Measurements from ENCODE around the gene PDE7B. TPM values are rescaled to one million over a fixed set of nuclear protein-coding genes. Genes with fewer than 3 reads are reported as not detected.
"Not testable (repeated sequence)": the region's sequence is repeated elsewhere in the genome, so short reads cannot be mapped to it uniquely, and the experiment has no call there.

The PDE7B gene
- total RNA-seq, 1 donor from 2014 or later: 4.4 TPM

DNA sequence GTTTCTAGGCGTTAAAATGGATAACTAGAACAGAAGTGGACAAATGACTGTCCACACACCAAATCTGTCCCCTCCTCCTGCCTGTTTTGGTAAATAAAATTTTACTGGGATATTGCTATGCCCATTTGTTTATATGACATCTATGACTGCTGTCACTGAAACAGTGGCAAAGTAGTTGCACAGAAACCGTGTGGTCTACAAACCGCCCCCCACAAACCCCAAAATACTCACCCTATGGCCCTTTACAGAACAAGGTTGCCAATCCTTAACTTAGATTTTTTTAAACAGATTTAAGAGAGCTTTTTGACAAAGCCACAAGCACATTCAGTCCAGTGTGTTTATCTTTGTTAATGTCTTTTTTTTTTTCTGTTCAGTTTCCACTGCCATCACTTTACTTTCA, 260.8 kb downstream of the PDE7B start:
- DNase-seq (ENCODE audit: low spot score): no peak
- intact Hi-C loops (cut with DNase I): no loop called here

DNA sequence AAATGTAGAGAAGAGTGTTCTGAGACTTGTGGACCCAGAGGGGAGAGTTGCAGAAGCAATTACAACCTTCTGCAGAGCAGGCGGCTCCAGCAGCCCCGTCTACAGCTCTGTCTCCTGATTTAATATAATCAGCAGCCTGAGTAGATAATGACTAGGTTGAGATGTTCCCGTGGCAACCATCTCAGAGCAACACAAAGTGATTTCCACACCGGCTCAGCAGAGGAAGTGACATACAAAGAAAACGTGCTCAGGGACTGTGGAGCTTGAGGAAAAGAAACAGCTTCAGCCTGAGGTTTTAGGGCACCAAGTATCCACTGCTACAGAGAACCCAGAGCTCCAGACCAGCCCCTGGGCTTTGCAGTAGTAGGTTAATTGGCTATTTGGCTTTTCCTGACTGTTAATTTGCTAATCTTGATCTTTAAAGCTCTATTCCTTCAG, 262.3 kb downstream of the PDE7B start:
- intact Hi-C loops (cut with DNase I): no loop called here
- DNase-seq (ENCODE audit: low spot score): no peak

DNA sequence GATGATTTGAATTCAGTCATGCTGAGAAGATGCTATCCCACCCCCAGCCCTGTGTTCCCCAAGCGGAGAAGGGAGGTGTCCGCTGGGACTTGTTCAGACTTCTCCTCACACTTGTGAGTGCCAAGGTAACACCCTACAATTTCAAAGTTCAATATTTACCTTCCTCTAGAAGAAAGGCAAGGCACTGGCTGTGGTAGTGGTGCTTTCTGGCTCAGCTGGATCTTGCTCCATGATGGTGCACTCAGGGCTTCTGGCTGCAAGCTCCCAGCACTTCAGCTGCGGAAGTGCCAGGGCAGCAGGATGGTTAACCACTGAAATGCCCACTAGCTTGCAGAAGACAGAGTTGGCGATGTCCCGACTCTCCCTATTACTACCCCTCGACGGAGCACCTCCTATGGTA, 263.2 kb downstream of the PDE7B start:
- intact Hi-C loops (cut with DNase I): no loop called here
- no peak for DNase-seq (ENCODE audit: low spot score)

DNA sequence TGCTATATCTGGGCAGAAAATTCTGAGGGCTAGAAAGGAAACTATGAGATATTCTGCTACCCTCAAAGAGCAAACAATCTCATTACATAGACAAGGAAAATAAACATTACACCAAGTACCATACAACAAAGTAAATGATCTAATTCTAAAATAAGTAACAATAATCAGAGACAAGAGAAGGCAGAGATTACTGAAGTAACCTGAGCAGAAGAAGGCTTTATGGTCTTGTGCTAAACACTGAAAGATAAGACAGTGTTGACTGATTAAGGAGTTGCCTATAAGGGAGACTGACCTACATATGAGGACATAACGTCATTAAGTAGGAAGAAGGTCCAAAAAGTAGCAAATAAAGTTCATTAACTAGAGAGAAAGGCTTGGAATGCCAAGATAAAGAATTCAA, 264.4 kb downstream of the PDE7B start:
- intact Hi-C loops (cut with DNase I): no loop called here

DNA sequence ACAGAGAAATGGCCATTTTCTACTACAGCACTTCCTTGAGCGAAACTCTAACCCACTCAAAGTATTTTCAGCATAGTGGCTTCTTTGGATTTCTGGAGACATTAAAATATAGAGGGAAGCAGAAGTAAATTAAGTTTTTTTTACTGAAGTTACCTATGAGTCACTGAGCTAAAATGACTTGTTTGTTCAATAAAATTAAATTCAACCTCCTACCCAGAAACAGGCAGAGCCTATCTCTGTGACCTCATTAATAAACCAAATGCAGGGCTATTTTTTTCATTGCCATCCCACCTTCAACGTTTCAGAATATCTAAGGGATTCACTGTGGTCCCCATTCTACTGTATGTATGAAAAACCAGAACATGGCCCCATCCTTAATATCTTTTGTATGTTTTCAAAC, 265.6 kb downstream of the PDE7B start:
- intact Hi-C loops (cut with DNase I): no loop called here
- DNase-seq (ENCODE audit: low spot score): no peak

More for the DNA sequence above, 264.4 kb downstream of the PDE7B start:
- no peak for DNase-seq (ENCODE audit: low spot score)

DNA sequence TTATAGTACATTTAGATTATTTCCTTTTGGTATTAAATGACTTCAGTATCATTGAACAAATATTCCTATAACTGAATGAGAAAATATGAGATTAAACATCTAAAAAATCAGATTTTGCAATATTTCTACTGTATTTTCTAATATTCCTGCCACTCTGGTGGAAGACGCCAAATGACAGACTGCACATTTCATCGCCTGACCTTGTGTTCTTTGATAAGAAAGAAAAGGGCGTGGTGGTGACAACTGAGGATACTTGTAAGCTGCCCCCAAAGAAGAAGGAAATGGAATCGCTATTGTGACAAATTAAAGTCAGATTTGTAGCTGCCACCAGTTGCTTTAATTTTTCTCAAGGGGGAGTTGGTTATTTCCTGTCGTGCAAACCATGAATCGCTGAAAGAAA, 267.3 kb downstream of the PDE7B start:
- no peak for DNase-seq (ENCODE audit: low spot score)
- intact Hi-C loops (cut with DNase I): no loop called here

DNA sequence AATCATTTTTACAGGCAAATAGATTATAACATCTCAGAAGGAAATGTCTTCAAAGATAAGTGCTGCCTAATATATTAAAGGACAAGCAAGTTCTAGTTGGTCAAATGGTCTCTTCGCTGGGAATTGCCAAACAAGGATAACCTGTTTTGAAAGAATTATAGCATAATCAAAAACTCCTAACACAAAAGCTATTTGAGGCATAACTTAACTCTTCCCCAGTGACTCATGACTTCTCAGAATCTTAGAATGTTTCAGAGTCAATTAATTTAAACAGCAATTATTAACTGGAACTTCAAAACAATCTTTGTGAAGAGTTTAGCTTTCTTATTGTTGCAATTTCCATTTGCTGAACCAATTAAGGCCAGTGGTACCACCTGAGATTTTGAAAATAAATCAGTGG, 272.0 kb downstream of the PDE7B start:
- intact Hi-C loops (cut with DNase I): loop anchor here (10.0 kb wide), 1 partner anchor 101 kb away; no protein-coding TSS in a partner anchor
- no peak for DNase-seq (ENCODE audit: low spot score)

DNA sequence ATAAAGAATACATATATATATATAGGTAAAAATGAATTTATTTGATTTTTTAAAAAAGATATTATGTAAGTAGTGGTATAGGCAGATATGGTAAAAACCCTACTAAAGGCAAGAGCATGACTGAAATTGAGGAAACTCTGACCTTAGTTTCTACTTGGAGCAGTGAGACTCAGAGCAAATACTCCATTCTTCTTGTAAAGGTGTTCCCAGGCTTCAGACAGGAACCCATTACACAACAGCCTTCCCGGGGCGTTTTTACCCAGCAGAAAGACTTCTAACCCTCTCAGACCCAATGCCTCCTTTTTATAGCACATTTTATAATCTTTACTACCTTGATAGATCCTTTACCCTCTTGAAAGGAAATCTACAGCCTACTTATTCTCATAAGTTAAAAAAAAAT, 274.1 kb downstream of the PDE7B start:
- intact Hi-C loops (cut with DNase I): loop anchor here (10.0 kb wide), 1 partner anchor 99 kb away; no protein-coding TSS in a partner anchor
- no peak for DNase-seq (ENCODE audit: low spot score)

DNA sequence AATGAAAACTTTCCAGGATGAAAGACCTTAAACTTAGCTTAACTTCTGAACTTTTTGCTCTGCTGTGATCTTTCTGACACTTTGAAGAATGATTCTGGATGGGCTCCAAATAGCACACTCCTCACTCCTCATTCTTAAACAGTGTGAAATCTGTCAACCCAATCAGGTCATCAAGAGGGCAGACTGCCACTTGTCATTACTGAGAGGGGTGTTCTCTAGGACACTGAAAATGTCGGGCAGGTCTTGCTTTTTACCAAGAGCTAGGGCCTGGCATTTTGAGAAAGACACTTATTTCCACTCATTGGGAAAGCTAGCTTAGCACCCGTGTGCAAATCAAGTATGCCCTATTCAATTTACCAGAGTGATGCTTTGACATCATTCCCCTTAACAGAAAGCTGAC, 276.4 kb downstream of the PDE7B start:
- DNase-seq (ENCODE audit: low spot score): no peak
- intact Hi-C loops (cut with DNase I): loop anchor here (10.0 kb wide), 1 partner anchor 97 kb away; no protein-coding TSS in a partner anchor

DNA sequence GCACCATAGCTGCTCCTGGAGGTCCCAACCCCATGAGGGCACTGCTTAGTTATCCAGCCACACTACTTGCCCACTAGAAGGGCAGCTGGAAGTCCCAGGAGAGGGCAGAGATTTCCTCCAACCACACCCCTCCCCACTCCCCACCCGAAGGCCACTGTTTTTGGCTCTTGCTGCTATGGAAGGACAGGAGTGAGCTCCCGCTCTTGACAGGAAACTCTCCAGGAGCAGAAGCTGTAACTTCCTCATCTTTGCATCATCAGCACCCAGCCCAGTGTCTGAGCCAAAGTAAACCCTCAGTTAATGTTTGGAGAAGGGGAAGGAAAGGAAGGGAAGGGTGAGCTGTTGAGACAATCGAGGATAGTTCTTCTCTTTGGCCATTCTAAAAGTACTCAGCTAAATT, 277.9 kb downstream of the PDE7B start:
- no peak for DNase-seq (ENCODE audit: low spot score)

DNA sequence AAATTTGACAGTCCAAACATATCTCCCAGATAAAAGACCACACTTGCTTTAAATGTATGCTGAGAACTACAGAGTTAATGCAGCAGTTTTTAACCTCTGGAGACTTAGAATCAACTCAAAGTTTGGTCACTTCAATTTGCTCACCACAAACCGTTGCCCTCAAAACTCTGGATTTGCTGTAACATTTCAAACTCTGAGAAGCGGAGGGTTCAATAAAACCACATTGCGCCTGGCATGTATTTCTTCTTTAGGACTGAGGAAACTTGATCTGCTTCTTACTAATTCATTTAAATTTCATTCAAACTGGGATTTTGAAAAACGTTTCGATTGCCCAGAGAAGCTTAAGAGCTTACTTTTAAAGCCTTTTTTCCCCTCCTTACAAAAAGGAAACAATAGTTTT, 282.8 kb downstream of the PDE7B start:
- intact Hi-C loops (cut with DNase I): no loop called here
- no peak for DNase-seq (ENCODE audit: low spot score)

More for the DNA sequence above, 277.9 kb downstream of the PDE7B start:
- intact Hi-C loops (cut with DNase I): loop anchor here (10.0 kb wide), 1 partner anchor 95 kb away; no protein-coding TSS in a partner anchor

DNA sequence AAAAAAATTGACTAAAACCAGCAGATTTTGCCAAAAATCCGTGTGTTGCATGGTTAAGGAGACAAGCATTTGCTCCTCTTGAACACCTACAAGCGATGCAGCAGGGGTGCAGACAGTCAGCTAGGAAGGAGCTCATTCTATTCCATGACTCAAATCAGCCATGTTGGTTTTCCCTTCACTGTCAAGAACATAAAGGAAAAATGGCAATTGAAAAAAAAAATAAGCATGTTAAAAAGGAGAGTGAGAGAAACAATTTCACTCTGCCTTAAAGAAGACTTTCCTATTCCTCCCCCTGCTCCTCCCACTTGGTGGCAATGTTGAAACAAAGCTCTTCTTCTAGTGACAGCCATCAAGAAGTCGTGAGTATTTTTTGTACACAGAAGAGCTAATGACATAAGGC, 283.2 kb downstream of the PDE7B start:
- DNase-seq (ENCODE audit: low spot score): no peak
- intact Hi-C loops (cut with DNase I): no loop called here

DNA sequence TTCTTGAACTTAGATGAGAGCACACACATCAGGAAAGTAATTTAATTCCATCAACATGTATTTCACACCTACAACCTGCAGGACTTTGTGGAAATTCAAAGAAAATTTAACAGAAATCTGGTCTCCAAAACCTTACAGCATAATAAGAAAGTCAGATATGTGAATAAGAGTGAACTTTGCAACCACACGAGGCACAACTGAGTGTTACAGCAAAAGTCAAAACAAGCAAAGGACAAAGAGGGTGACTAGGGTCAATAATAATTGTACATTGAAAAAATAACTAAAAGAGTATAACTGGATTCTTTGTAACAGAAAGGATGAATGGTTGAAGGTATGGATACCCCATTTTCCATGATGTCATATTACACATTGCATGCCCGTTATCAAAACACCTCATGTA, 284.8 kb downstream of the PDE7B start:
- no peak for DNase-seq (ENCODE audit: low spot score)
- intact Hi-C loops (cut with DNase I): no loop called here

DNA sequence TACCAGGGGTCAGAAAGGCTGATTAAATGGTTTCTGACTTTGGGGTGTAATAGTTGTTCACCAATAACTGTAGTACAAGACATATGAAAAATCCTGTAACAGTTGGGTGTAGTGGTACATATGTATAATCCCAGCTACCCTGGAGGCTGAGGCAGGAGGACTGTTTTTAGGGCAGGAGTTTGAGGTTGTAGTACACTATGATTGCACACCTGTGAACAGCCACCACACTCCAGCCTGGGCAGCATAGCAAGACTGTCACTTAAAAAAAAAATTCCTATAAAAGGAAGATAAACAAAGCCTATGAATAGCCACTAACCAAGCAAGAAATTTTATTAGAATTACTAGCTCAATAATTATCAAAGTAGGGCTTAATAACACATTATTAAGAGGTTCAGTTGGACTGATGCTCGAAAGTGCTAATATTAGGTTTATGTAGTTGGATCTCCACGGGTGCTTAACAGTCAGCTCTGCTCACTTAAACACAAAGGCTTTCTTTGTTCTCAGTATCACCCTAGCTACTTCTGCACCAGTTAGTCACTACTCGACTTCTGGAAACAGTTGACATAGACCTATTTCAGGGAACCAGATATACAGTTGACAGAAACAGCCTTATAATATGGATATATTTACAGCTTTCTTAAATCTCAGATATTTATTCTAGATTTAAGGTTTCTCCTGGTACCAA, 285.6 kb downstream of the PDE7B start:
- no peak for DNase-seq (ENCODE audit: low spot score)
- intact Hi-C loops (cut with DNase I): no loop called here

DNA sequence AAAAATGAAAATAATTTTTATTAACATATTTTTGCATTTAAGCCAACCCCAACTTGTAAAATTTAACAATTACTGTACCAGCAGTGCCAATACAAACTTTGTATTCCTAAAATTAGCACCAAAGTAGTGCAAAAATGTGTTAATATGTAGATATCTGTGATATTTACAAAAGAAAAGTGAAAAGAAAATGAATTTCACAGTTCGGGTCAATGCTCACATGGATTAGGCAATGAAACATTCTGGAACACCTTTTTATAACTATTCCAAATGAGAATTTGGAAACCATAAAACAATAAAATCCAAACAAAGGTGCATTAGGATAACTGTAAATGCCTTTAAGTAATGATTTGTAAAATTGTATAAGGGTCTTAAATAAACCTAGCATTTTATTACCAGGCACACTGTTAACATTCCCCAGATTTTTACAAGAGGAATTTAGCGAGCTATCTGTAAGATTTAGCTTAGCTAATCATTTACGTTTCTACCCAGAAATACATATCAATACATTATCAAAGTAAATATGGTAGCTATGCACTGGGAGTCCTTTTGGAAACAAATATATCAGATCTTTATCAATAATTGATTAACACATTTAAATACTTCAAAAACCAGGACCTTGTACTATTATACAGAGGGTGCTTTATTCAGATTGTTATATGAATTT, 286.4 kb downstream of the PDE7B start:
- no peak for DNase-seq (ENCODE audit: low spot score)
- intact Hi-C loops (cut with DNase I): no loop called here

DNA sequence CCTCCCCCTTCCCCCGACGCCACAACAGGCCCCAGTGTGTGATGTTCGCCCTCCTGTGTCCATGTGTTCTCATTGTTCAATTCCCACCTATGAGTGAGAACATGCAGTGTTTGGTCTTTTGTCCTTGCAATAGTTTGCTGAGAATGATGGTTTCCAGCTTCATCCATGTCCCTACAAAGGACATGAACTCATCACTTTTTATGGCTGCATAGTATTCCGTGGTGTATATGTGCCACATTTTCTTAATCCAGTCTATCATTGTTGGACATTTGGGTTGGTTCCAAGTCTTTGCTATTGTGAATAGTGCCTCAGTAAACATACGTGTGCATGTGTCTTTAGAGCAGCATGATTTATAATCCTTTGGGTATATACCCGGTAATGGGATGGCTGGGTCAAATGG, 287.6 kb downstream of the PDE7B start:
- intact Hi-C loops (cut with DNase I); DNase-seq (ENCODE audit: low spot score): not testable (repeated sequence)

DNA sequence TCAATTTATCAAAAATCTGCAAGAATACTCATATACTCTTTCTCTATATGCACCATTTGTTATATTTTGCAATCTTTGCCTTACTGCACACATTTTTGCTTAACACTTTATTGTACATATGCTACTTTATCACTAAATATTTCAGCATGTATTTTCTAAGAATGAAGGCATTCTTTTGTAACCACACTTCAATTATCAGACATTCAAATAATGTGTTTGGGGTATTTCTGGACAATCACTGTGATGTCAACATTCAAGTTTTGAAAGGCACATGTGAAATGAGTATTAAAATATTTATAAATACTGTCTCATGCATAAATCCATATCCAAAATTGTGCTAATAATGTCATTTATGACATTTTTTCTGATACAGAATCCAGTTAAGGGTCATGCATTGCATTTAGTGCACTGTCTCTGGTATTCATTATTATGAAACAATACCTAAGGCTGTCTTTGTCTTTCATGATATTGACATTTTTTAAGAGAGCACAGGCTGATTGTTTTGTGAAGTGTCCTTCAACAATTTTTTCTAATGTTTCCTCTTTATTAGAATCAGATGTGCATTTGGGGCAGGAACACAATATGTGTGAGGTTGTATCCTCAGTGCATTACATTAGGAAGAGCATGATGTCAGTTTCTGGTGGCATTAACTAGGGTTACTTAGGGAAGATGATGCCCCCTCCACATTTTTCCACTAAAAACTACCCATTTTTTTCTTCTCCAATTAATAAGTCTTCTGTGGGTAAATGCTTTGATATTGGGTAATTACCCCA, 292.9 kb downstream of the PDE7B start:
- intact Hi-C loops (cut with DNase I): loop anchor here (5.0 kb wide), 1 partner anchor 42 kb away; no protein-coding TSS in a partner anchor
- no peak for DNase-seq (ENCODE audit: low spot score)

DNA sequence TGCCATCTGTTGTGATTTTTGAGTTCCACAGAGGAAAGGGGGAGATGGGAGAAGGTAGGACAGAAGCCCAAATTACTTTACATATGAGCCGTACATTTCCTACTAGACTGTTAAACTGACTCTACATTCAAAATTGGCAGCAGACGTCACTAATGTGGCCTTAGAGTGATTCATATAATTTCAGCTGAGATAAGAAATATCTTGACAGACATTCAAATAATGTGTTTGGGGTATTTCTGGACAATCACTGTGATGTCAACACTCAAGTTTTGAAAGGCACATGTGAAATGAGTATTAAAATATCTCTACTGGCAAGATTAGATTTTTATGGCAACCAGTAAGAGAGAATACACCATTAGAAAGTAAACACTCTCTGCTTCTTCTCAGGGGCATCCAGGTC, 294.6 kb downstream of the PDE7B start:
- intact Hi-C loops (cut with DNase I): loop anchor here (5.0 kb wide), 1 partner anchor 44 kb away; no protein-coding TSS in a partner anchor
- DNase-seq (ENCODE audit: low spot score): no peak

DNA sequence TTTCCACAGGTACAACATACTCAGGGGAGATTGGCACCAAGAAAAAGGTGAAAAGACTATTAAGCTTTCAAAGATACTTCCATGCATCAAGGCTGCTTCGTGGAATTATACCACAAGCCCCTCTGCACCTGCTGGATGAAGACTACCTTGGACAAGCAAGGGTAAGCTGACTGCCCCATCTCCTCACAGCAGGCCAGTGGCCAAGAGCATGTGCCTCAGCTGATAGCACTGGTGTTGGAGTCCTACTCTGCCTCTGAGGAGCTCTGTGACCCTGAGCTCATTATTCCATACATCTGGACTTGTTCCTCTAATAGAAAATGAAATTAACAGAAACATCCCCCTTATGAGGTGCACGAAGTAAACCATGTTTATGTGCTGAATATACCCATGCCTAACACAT, 295.8 kb downstream of the PDE7B start:
- no peak for DNase-seq (ENCODE audit: low spot score)
- intact Hi-C loops (cut with DNase I): loop anchor here (5.0 kb wide), 1 partner anchor 45 kb away; no protein-coding TSS in a partner anchor

DNA sequence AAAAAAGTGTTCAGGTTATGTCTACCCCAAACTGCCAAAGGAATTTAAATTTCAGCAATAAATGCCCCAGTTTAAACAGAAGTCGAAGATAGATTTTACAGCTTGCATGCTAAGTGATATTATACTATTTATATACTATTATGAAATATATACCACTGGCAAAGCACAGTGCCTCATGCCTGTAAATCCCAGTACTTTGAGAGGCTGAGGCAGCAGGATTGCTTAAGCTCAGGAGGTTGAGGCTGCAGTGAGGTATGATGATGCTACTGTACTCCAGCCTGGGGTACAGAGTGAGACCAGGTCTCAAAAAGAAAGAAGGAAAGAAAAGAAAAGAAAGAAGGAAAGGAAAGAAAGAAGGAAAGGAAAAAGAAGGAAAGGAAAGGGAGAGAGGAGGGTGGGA, 296.6 kb downstream of the PDE7B start:
- no peak for DNase-seq (ENCODE audit: low spot score)
- intact Hi-C loops (cut with DNase I): loop anchor here (5.0 kb wide), 1 partner anchor 46 kb away; no protein-coding TSS in a partner anchor
